Sigmoid colon (tissue), 7 donors: Measurements from ENCODE around the gene NAT14. TPM values are rescaled to one million over a fixed set of nuclear protein-coding genes. Genes with fewer than 3 reads are reported as not detected.
"Not testable (repeated sequence)": the region's sequence is repeated elsewhere in the genome, so short reads cannot be mapped to it uniquely, and the experiment has no call there.

ENCODE experiments used
- DNase-seq: peaks from one replicate; pipeline ENCODE4 v3.0.0-alpha.2; 2019
- H3K27ac ChIP-seq, 4 donors: fragments of 200-600 bp; sonication (generic); one replicate each; pipeline ENCODE4 v1.5.1; 2016 to 2019; ENCODE audit warnings: mild to moderate bottlenecking in 1 of 4
- H3K27me3 ChIP-seq, 3 donors: fragments of 200-600 bp; sonication (generic); one replicate each; pipeline ENCODE4 v1.5.1; 2019; ENCODE audit warnings: mild to moderate bottlenecking in 1 of 3
- H3K36me3 ChIP-seq, 4 donors: fragments of 200-600 bp; sonication (generic); one replicate each; pipeline ENCODE4 v1.5.1; 2016 to 2019
- H3K4me1 ChIP-seq, 4 donors: fragments of 200-600 bp; sonication (generic); one replicate each; pipeline ENCODE4 v1.5.1; 2017 to 2019
- H3K4me3 ChIP-seq, 4 donors: fragments of 200-600 bp; sonication (generic); one replicate each; pipeline ENCODE4 v1.5.1; 2017 to 2019; ENCODE audit warnings: mild to moderate bottlenecking in 2 of 4, moderate library complexity in 1 of 4
- H3K9me3 ChIP-seq, 4 donors: fragments of 200-600 bp in 3 of 4; sonication (generic) in 3 of 4; one replicate each; pipeline versions ENCODE4 v1.5.1 to v1.6.1; 2013 to 2019
- CTCF ChIP-seq, 4 experiments: fragments of 450-650 bp in 3 of 4; fragments of 200-600 bp in 1 of 4; IDR thresholded peaks; one replicate each; pipeline ENCODE4 v1.5.1; 2016 to 2019; ENCODE audit warnings: antibody characterized with exemption in 4 of 4, mild to moderate bottlenecking in 3 of 4, moderate library complexity in 2 of 4
- EP300 ChIP-seq, 4 donors: sonication (generic); formaldehyde crosslinking; IDR thresholded peaks; one replicate each; pipeline ENCODE4 v1.6.1; 2017; ENCODE audit warnings: antibody characterized with exemption in 4 of 4
- POLR2A ChIP-seq, 2 donors: fragments of 450-650 bp; IDR thresholded peaks; one replicate each; pipeline ENCODE4 v1.6.1; 2016; ENCODE audit warnings: antibody characterized with exemption in 2 of 2, mild to moderate bottlenecking in 2 of 2, moderate library complexity in 2 of 2
- POLR2AphosphoS5 ChIP-seq, 4 donors: sonication (generic); formaldehyde crosslinking; IDR thresholded peaks; one replicate each; pipeline ENCODE4 v1.6.1; 2017; ENCODE audit warnings: antibody characterized with exemption in 4 of 4
- WGBS, 2 donors: extraction: QIAGEN DNeasy Blood & Tissue Kit; methylation state at CpG; one replicate each; pipeline ENCODE4 v1.1.7; 2013; 5-methylcytosine and 5-hydroxymethylcytosine counted together
- intact Hi-C: fragments of 100-400 bp; cut with DNase I; formaldehyde crosslinking; loops from one replicate; pipeline ENCODE4 v1.15.1; 2023
- polyA plus RNA-seq, 3 donors: library from polyadenylated mRNA; stranded (reverse); fragments of 200-250 nt; gene quantifications; one replicate each; pipeline ENCODE4 v1.2.3, GENCODE V29; 2013
- total RNA-seq, 4 donors: library from RNA; depleted of rRNA; stranded (reverse); fragments of >200 nt; gene quantifications; one replicate each; pipeline ENCODE4 v1.1.0, GENCODE V29; 2016
- donor health status: healthy with polysubstance abuse.
- donor health status: Bipolar disorder and iron deficiency.
- donor health status: healthy.

Gene NAT14
- total and polyA plus RNA-seq, 7 donors: 1.4 to 13.7 (median 7.8) TPM

GRCh38 chr19:55493645-55494171 is 8.7 kb downstream of the NAT14 start:
- DNase-seq: no peak
- H3K4me1 ChIP-seq: peaks cover 0 to 63% (median 58%) of the 10 kb centered on the region in 4 donors
- WGBS, 2 donors: 54 to 55% methylated on average over 38 of the region's 38 CpGs
- intact Hi-C loops: loop anchor here (10.0 kb wide), 1 partner anchor 209 kb away; the partner anchor contains the start of genes BRSK1 and HSPBP1
- peak overlapping the region; percentile 69 to 99 (median 94) for H3K27ac ChIP-seq
- H3K27me3 ChIP-seq: no peaks in the 10 kb centered on the region
- no peak for TF ChIP-seq POLR2AphosphoS5 (IDR thresholded peaks at IDR 0.05)
- TF ChIP-seq EP300 (IDR thresholded peaks at IDR 0.05): no peak
- TF ChIP-seq POLR2A (IDR thresholded peaks at IDR 0.05): no peak
- TF ChIP-seq CTCF (IDR thresholded peaks at IDR 0.05): no peak
- peak overlapping the region in 3 of 4 donors; percentile 25 to 50 (median 27) for H3K4me3 ChIP-seq
- no peaks in the 10 kb centered on the region for H3K9me3 ChIP-seq
- peaks cover 0 to 14% (median 5%) of the 10 kb centered on the region in 4 donors for H3K36me3 ChIP-seq

GRCh38 chr19:55494172-55494761 is 9.3 kb downstream of the NAT14 start:
- 36 to 44% methylated on average over 22 of the region's 22 CpGs for WGBS, 2 donors
- Histone ChIP-seq H3K4me3 (peak overlapping the region in 3 of 4 donors; percentile 25 to 50 (median 27)), H3K36me3 (peaks cover 0 to 14% (median 5%) of the 10 kb centered on the region in 4 donors), H3K27ac (peak overlapping the region; percentile 69 to 99 (median 94)), H3K9me3 (no peaks in the 10 kb centered on the region), H3K27me3 (no peaks in the 10 kb centered on the region), H3K4me1 (peaks cover 0 to 62% (median 56%) of the 10 kb centered on the region in 4 donors)
- intact Hi-C loops: loop anchor here (10.0 kb wide), 1 partner anchor 209 kb away; the partner anchor contains the start of genes BRSK1 and HSPBP1
- DNase-seq: peak; percentile 81
- TF ChIP-seq CTCF (IDR thresholded peaks at IDR 0.05) (no peak), POLR2AphosphoS5 (IDR thresholded peaks at IDR 0.05) (peak in 3 of 4 donors; percentile 24 to 68 (median 59)), POLR2A (IDR thresholded peaks at IDR 0.05) (peak in 1 of 2 donors; percentile 20)

- H3K9me3 ChIP-seq: no peaks in the 10 kb centered on the region
- intact Hi-C loops: loop anchor here (10.0 kb wide), 1 partner anchor 211 kb away; the partner anchor contains the start of genes BRSK1 and HSPBP1
- no peak overlapping the region for H3K27ac ChIP-seq
- no peaks in the 10 kb centered on the region for H3K27me3 ChIP-seq
- DNase-seq: no peak
- H3K36me3 ChIP-seq: peaks cover 2 to 25% (median 15%) of the 10 kb centered on the region in 4 donors
- H3K4me3 ChIP-seq: no peak overlapping the region
- peaks cover 0 to 47% (median 40%) of the 10 kb centered on the region in 4 donors for H3K4me1 ChIP-seq
- WGBS, 2 donors: 73 to 85% methylated on average over 11 of the region's 11 CpGs
- TF ChIP-seq POLR2AphosphoS5 (IDR thresholded peaks at IDR 0.05): no peak
- TF ChIP-seq EP300 (IDR thresholded peaks at IDR 0.05): no peak
- no peak for TF ChIP-seq POLR2A (IDR thresholded peaks at IDR 0.05)
- TF ChIP-seq CTCF (IDR thresholded peaks at IDR 0.05): no peak
Observed at GRCh38 chr19:55495646-55496349, 10.8 kb downstream of the NAT14 start.

- H3K4me3 ChIP-seq, H3K27ac ChIP-seq, DNase-seq, H3K9me3 ChIP-seq, H3K27me3 ChIP-seq: not testable (repeated sequence)
- intact Hi-C loops: loop anchor here (10.0 kb wide), 1 partner anchor 212 kb away; the partner anchor contains the start of genes BRSK1 and HSPBP1
- 77 to 81% methylated on average over 10 of the region's 10 CpGs for WGBS, 2 donors
- H3K4me1 ChIP-seq: peaks cover 0 to 36% (median 30%) of the 10 kb centered on the region in 4 donors
- H3K36me3 ChIP-seq: peaks cover 11 to 35% (median 23%) of the 10 kb centered on the region in 4 donors
Observed at GRCh38 chr19:55496820-55497219, 11.8 kb downstream of the NAT14 start.

DNA sequence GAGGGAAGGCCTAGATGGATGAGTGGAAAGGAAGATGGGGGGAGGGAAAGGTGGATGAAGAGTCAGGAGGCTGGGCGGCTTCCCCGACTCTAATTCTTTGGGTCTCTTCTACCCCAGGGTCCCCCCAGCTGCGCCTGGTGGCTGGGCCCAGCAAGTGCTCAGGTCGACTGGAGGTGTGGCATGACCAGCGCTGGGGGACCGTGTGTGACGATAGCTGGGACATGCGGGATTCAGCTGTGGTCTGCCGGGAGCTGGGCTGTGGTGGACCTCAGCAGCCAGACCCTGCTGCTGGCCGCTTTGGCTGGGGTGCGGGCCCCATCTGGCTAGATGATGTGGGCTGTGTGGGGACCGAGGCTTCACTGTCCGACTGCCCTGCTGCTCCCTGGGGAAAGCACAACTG is 12.8 kb downstream of the NAT14 start:
- no peaks in the 10 kb centered on the region for H3K9me3 ChIP-seq
- TF ChIP-seq CTCF (IDR thresholded peaks at IDR 0.05): no peak
- TF ChIP-seq POLR2AphosphoS5 (IDR thresholded peaks at IDR 0.05): no peak
- TF ChIP-seq POLR2A (IDR thresholded peaks at IDR 0.05): no peak
- TF ChIP-seq EP300 (IDR thresholded peaks at IDR 0.05): no peak
- DNase-seq: no peak
- H3K27ac ChIP-seq: peak overlapping the region in 1 of 4 donors; percentile 53
- peaks cover 0 to 27% (median 21%) of the 10 kb centered on the region in 4 donors for H3K4me1 ChIP-seq
- WGBS, 2 donors: 87 to 90% methylated on average over 13 of the region's 13 CpGs
- no peaks in the 10 kb centered on the region for H3K27me3 ChIP-seq
- no peak overlapping the region for H3K4me3 ChIP-seq
- intact Hi-C loops: loop anchor here (10.0 kb wide), 1 partner anchor 213 kb away; the partner anchor contains the start of genes BRSK1 and HSPBP1
- peaks cover 11 to 39% (median 24%) of the 10 kb centered on the region in 4 donors for H3K36me3 ChIP-seq
